Measurements from ENCODE around the gene IFT81.

DNA sequence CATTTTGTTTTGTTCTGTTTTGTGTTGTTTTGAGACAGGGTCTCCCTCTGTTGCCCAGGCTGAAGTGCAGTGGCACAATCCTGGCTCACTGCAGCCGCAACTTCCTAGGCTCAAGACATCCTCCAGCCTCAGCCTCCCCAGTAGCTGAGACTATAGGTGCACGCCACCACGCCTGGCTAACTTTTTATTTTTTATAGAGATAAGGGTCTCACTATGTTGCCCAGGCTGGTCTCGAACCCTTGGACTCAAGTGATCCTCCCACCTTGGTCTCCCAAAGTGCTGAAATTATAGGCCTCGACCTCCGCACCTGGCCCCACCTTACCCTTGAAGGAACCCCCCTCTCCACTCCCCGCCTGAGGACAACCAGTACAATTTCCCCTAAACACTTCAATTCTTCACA, 7.5 kb upstream of the IFT81 start:
- TF ChIP-seq, protein P1, sequence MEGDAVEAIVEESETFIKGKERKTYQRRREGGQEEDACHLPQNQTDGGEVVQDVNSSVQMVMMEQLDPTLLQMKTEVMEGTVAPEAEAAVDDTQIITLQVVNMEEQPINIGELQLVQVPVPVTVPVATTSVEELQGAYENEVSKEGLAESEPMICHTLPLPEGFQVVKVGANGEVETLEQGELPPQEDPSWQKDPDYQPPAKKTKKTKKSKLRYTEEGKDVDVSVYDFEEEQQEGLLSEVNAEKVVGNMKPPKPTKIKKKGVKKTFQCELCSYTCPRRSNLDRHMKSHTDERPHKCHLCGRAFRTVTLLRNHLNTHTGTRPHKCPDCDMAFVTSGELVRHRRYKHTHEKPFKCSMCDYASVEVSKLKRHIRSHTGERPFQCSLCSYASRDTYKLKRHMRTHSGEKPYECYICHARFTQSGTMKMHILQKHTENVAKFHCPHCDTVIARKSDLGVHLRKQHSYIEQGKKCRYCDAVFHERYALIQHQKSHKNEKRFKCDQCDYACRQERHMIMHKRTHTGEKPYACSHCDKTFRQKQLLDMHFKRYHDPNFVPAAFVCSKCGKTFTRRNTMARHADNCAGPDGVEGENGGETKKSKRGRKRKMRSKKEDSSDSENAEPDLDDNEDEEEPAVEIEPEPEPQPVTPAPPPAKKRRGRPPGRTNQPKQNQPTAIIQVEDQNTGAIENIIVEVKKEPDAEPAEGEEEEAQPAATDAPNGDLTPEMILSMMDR (IDR thresholded peaks at IDR 0.05) = no peak
- TF ChIP-seq POLR2A (IDR thresholded peaks at IDR 0.05) = no peak

Measured in tibial nerve (tissue), 3 donors.